PFSK-1 (cell line): ENCODE measurements around the gene HPCAL1.

ENCODE experiments used
- POLR2AphosphoS5 ChIP-seq: IDR thresholded peaks from 2 replicates; pipeline ENCODE4 v1.6.1; 2012; ENCODE audit warnings: low read depth, mild to moderate bottlenecking, control low read depth, low read length, moderate library complexity
- TAF1 ChIP-seq: IDR thresholded peaks from 2 replicates; pipeline ENCODE4 v1.6.1; 2012; ENCODE audit warnings: low read length, control low read depth, borderline replicate concordance; ENCODE audit not compliant: insufficient read depth
- TF ChIP-seq, protein P1 (sequence below), 2 experiments: IDR thresholded peaks; 2 replicates each; pipeline versions ENCODE4 v1.6.1 to v1.8.0; 2011 to 2012; ENCODE audit warnings: low read depth in 2 of 2, low read length in 2 of 2, control low read depth in 1 of 2, inconsistent platforms in 1 of 2, mild to moderate bottlenecking in 1 of 2, moderate library complexity in 1 of 2; ENCODE audit not compliant: insufficient read depth in 1 of 2

DNA sequence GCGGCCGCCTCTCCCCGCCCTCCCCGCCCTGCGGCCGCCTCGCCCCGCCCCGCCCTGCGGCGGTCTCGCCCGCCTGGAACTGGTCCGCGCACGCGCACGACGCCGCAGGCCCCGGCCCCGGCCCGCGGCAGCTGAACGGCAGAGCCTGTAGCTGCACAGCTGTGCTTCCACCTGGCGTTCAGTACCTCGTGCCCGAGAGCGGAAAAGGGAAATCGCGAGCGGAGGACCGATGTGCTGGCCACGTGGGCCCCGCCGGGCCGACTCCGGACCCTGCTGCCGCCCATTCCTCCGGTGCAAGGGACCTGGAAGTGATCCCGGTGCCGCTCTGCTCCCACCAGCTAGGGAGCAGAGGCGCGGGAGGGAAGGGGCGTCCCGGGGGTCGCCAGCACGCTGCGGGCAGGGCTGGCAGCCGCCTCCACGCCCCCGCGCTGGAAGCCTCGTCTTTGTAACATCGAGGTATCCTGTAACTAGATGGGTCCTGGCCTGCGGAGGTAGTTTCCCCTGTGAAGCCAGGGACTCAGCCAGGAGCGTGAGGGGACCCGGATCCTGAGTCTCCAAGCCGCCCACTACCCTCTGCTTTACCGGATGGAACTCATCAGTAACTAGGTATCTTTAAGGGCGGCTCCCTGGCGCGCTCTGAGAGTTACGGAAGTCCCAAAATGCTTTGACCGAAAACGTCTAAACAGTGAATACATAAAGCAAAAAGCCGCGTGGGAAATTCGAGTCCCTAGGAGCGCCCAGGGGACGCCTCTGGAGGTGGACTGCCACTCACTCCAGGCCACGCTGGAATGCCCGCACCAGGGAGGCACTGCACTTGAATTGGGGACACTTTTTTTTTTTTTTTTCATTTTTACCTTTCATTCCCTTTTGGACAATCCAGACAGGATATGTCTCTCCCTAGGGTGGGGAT lies 146.1 kb downstream of the HPCAL1 start:
- TF ChIP-seq POLR2AphosphoS5 (no peak), TAF1 (0 out of 2 replicates have a peak, but pooled peaks have one; percentile 14)
- TF ChIP-seq, protein P1, sequence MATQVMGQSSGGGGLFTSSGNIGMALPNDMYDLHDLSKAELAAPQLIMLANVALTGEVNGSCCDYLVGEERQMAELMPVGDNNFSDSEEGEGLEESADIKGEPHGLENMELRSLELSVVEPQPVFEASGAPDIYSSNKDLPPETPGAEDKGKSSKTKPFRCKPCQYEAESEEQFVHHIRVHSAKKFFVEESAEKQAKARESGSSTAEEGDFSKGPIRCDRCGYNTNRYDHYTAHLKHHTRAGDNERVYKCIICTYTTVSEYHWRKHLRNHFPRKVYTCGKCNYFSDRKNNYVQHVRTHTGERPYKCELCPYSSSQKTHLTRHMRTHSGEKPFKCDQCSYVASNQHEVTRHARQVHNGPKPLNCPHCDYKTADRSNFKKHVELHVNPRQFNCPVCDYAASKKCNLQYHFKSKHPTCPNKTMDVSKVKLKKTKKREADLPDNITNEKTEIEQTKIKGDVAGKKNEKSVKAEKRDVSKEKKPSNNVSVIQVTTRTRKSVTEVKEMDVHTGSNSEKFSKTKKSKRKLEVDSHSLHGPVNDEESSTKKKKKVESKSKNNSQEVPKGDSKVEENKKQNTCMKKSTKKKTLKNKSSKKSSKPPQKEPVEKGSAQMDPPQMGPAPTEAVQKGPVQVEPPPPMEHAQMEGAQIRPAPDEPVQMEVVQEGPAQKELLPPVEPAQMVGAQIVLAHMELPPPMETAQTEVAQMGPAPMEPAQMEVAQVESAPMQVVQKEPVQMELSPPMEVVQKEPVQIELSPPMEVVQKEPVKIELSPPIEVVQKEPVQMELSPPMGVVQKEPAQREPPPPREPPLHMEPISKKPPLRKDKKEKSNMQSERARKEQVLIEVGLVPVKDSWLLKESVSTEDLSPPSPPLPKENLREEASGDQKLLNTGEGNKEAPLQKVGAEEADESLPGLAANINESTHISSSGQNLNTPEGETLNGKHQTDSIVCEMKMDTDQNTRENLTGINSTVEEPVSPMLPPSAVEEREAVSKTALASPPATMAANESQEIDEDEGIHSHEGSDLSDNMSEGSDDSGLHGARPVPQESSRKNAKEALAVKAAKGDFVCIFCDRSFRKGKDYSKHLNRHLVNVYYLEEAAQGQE (IDR thresholded peaks at IDR 0.05; ENCODE audit: insufficient read depth in 1 of 2, low read depth in 2 of 2, low read length in 2 of 2), result 0 out of 4 replicates have a peak, but pooled peaks of 1 of the 2 experiments have one; percentile 12
